COR-L47 (cell line): ENCODE results near the gene TIMM44.
"Not testable (repeated sequence)": the region's sequence is repeated elsewhere in the genome, so short reads cannot be mapped to it uniquely, and the experiment has no call there.

Experiments
- DNase-seq: peaks from one replicate; lab custom pipeline; 2025; lab: John Stamatoyannopoulos, UW

Gene TIMM44

GRCh38 chr19:7977021-7977722, 33.7 kb upstream of the TIMM44 start:
- DNase-seq, result no peak

- no peak for DNase-seq
These were observed 33.0 kb upstream of the TIMM44 start for GRCh38 chr19:7976461-7976860.

- DNase-seq, result no peak
These were observed 31.6 kb upstream of the TIMM44 start for GRCh38 chr19:7975037-7975436.

GRCh38 chr19:7973883-7974282, 30.4 kb upstream of the TIMM44 start:
- no peak for DNase-seq

GRCh38 chr19:7971553-7972520, 28.4 kb upstream of the TIMM44 start:
- DNase-seq, result no peak

- peak; percentile 38 for DNase-seq
These were observed 27.4 kb upstream of the TIMM44 start for GRCh38 chr19:7970716-7971448.

GRCh38 chr19:7969555-7969939, 26.1 kb upstream of the TIMM44 start:
- no peak for DNase-seq

GRCh38 chr19:7968796-7969554, 25.5 kb upstream of the TIMM44 start:
- DNase-seq, result no peak

GRCh38 chr19:7968008-7968795, 24.7 kb upstream of the TIMM44 start:
- no peak for DNase-seq

- DNase-seq, result no peak
These were observed 22.6 kb upstream of the TIMM44 start for GRCh38 chr19:7965921-7966665.

- no peak for DNase-seq
These were observed 21.9 kb upstream of the TIMM44 start for GRCh38 chr19:7965259-7965841.

GRCh38 chr19:7963566-7963965, 20.1 kb upstream of the TIMM44 start:
- no peak for DNase-seq

GRCh38 chr19:7962644-7963268, 19.3 kb upstream of the TIMM44 start:
- DNase-seq, result no peak

GRCh38 chr19:7961920-7962626, 18.6 kb upstream of the TIMM44 start:
- no peak for DNase-seq

- DNase-seq, result not testable (repeated sequence)
These were observed 17.6 kb upstream of the TIMM44 start for GRCh38 chr19:7961082-7961481.

- no peak for DNase-seq
These were observed 15.7 kb upstream of the TIMM44 start for GRCh38 chr19:7959211-7959610.

- no peak for DNase-seq
These were observed 12.2 kb upstream of the TIMM44 start for GRCh38 chr19:7955696-7956095.

GRCh38 chr19:7953576-7953975, 10.1 kb upstream of the TIMM44 start:
- DNase-seq, result no peak

- no peak for DNase-seq
These were observed 9.6 kb upstream of the TIMM44 start for GRCh38 chr19:7953060-7953459.
